ENCODE results near the gene SLC38A7.
A peak's percentile ranks its signal among the peaks of the same experiment; 100 is the strongest.
"Not testable (repeated sequence)": the region's sequence is repeated elsewhere in the genome, so short reads cannot be mapped to it uniquely, and the experiment has no call there.

The SLC38A7 gene

GRCh38 chr16:58661199-58661830 is 23.3 kb downstream of the SLC38A7 start:
- DNase-seq, result peak; percentile 72
- H3K36me3 ChIP-seq, result no peaks in the 10 kb centered on the region
- TF ChIP-seq CTCF (IDR thresholded peaks at IDR 0.05; ENCODE audit: low read depth, low read length), result peak; percentile 91
- H3K9me3 ChIP-seq, result no peaks in the 10 kb centered on the region
- no peaks in the 10 kb centered on the region for H3K4me1 ChIP-seq
- no peak overlapping the region for H3K4me3 ChIP-seq (ENCODE audit: low read depth, low read length)
- no peaks in the 10 kb centered on the region for H3K27me3 ChIP-seq

- H3K36me3 ChIP-seq; H3K27me3 ChIP-seq; H3K4me3 ChIP-seq (ENCODE audit: low read depth, low read length); H3K9me3 ChIP-seq; DNase-seq; H3K4me1 ChIP-seq: not testable (repeated sequence)
Observed at GRCh38 chr16:58659911-58660310, 24.7 kb downstream of the SLC38A7 start.

DNA sequence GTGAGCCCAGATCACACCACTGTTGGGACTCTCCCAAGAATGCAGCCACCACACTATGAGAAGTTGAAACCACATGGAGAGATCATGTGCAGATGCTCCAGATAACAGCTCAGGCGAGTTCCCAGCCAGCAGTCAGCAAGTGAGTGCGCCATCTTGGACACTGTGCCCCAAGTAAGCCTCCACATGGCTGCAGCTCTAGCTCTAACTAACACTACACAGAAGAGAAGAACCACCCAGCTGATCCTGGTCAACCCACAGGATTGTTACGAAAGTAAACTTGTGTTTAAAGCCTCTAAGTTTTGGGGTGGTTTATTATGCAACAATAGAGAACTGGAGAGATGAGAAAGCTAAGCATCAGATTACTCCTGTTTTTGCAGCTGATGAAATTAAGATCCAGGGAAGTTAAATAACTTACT is 25.8 kb downstream of the SLC38A7 start:
- Histone ChIP-seq H3K9me3 (no peaks in the 10 kb centered on the region), H3K36me3 (no peaks in the 10 kb centered on the region), H3K4me1 (no peaks in the 10 kb centered on the region; the same call in 1 of the 2 replicates), H3K27me3 (no peaks in the 10 kb centered on the region), H3K4me3 (ENCODE audit: low read depth, low read length) (no peak overlapping the region)
- no peak for TF ChIP-seq CTCF (IDR thresholded peaks at IDR 0.05; ENCODE audit: low read depth, low read length)
- DNase-seq, result no peak

GRCh38 chr16:58656899-58657298 is 27.7 kb downstream of the SLC38A7 start:
- H3K36me3 ChIP-seq, result no peaks in the 10 kb centered on the region
- H3K4me3 ChIP-seq (ENCODE audit: low read depth, low read length), result no peak overlapping the region
- no peaks in the 10 kb centered on the region for H3K9me3 ChIP-seq
- no peak for DNase-seq
- no peaks in the 10 kb centered on the region; the same call in 1 of the 2 replicates for H3K4me1 ChIP-seq
- no peak for TF ChIP-seq CTCF (IDR thresholded peaks at IDR 0.05; ENCODE audit: low read depth, low read length)
- H3K27me3 ChIP-seq, result no peaks in the 10 kb centered on the region

DNA sequence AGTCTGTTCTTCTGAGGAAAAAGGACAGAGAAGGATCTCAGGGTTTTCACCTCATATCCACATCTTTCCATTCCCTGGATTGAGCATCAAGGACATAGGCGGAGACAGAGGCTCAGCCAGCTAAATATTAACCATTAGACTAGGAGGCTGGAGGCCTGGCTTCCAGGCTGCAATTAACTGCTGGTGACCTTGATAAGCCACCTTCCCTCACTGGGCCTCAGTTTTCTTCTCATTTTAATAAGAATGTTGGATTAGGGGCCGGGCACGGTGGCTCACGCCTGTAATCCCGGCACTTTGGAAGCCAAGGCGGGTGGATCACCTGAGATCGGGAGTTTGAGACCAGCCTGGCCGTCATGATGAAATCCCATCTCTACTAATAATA is 29.4 kb downstream of the SLC38A7 start:
- no peak for DNase-seq
- Histone ChIP-seq H3K27me3 (no peaks in the 10 kb centered on the region), H3K9me3 (no peaks in the 10 kb centered on the region), H3K4me1 (no peaks in the 10 kb centered on the region; the same call in 1 of the 2 replicates), H3K36me3 (no peaks in the 10 kb centered on the region), H3K4me3 (ENCODE audit: low read depth, low read length) (no peak overlapping the region)
- TF ChIP-seq CTCF (IDR thresholded peaks at IDR 0.05; ENCODE audit: low read depth, low read length), result no peak

DNA sequence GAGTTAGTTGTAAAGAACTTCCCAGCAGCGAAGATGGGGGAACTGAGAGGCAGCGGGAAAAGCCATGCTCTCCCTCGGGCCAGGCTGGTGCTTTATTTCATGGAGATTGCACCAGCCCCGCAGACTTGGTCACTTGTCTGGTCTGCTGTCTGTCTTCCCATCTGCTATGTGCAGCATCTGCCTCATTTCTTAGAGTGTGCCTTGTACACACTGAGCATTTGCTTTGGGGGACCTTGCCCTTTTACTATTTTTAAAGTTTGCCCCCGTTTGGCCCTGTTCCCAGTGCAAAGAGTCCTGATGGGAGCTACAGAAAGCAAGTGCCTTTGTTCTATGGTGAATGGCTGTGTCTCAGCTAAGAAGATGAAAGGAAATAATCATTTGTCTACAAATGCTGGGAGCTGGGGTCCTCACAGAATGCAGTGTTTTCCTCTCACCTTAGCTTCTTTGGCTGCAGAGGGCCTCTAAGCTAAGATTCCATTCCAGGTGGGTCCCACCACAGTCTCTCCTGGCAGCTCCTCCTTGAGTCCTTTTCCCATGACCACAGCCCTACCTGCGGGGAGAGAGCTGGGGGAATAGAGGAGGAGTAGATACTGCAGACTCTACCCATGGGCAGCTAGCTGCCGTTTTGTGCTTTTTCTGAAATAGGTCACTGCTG is 29.9 kb downstream of the SLC38A7 start:
- Histone ChIP-seq H3K9me3 (no peaks in the 10 kb centered on the region), H3K4me3 (ENCODE audit: low read depth, low read length) (no peak overlapping the region), H3K27me3 (no peaks in the 10 kb centered on the region), H3K4me1 (no peaks in the 10 kb centered on the region; the same call in 1 of the 2 replicates), H3K36me3 (no peaks in the 10 kb centered on the region)
- no peak for TF ChIP-seq CTCF (IDR thresholded peaks at IDR 0.05; ENCODE audit: low read depth, low read length)
- DNase-seq, result no peak
